GM12878 (cell line): ENCODE results near the gene SPRR2A.

Experiments
- ATF7 ChIP-seq: fragments of 450-650 bp; IDR thresholded peaks from 2 replicates; pipeline ENCODE4 v1.6.1; 2016; ENCODE audit warnings: low read depth, mild to moderate bottlenecking
- CTCF ChIP-seq, 3 experiments: IDR thresholded peaks in 2 of 3; conservative IDR thresholded peaks in 1 of 3; 2 replicates each; pipeline ENCODE4 v1.5.1; 2011; ENCODE audit warnings: low read depth in 3 of 3, low read length in 3 of 3, mild to moderate bottlenecking in 3 of 3, control low read depth in 2 of 3, moderate library complexity in 2 of 3, inconsistent platforms in 1 of 3, mixed read lengths in 1 of 3; ENCODE audit not compliant: control insufficient read depth in 2 of 3, insufficient read depth in 1 of 3; ENCODE audit errors: extremely low read depth in 1 of 3
- NR2C2 ChIP-seq: IDR thresholded peaks from 2 replicates; pipeline ENCODE4 v1.6.1; 2011; ENCODE audit warnings: borderline replicate concordance, low read depth; ENCODE audit not compliant: control insufficient read depth, insufficient read length
- POLR2AphosphoS2 ChIP-seq: IDR thresholded peaks from 2 replicates; pipeline ENCODE4 v1.6.1; 2011; ENCODE audit warnings: low read depth, mild to moderate bottlenecking, low read length, improper control_type of control experiment, moderate library complexity
- RCOR1 ChIP-seq: conservative IDR thresholded peaks from 2 replicates; pipeline ENCODE4 v1.6.1; 2012; ENCODE audit warnings: low read depth, low read length, improper control_type of control experiment
- SIN3A ChIP-seq: IDR thresholded peaks from 2 replicates; pipeline ENCODE4 v1.6.1; 2012; ENCODE audit warnings: low read depth, low read length, improper control_type of control experiment
- SMC3 ChIP-seq: IDR thresholded peaks from 2 replicates; pipeline ENCODE4 v1.6.1; 2011; ENCODE audit warnings: low read length, improper control_type of control experiment, borderline replicate concordance
- TAF1 ChIP-seq: IDR thresholded peaks from 2 replicates; pipeline ENCODE4 v1.6.1; 2011; ENCODE audit warnings: mild to moderate bottlenecking, low read depth, low read length, borderline replicate concordance
- TCF7 ChIP-seq: IDR thresholded peaks from 2 replicates; pipeline ENCODE4 v1.6.1; 2014; ENCODE audit warnings: antibody characterized with exemption, borderline replicate concordance

- TF ChIP-seq SMC3 (no peak), TAF1 (no peak), ATF7 (no peak), SIN3A (no peak), NR2C2 (no peak), RCOR1 (no peak), CTCF (IDR thresholded peaks at IDR 0.05 in 2 of 3, conservative IDR thresholded peaks at IDR 0.05 in 1 of 3; ENCODE audit: control insufficient read depth in 2 of 3, extremely low read depth in 1 of 3, insufficient read depth in 1 of 3, low read depth in 3 of 3, low read length in 3 of 3) (no peak), TCF7 (no peak), POLR2AphosphoS2 (no peak)
Measured at GRCh38 chr1:153072806-153073726, 15.8 kb upstream of the SPRR2A start.
